ENCODE measurements around the gene DNAH1. TPM values are rescaled to one million over a fixed set of nuclear protein-coding genes. Genes with fewer than 3 reads are reported as not detected.

Gene DNAH1
- total RNA-seq, 4 donors from 2014 or later = 1.4 to 6.8 (median 2.0) TPM

DNA sequence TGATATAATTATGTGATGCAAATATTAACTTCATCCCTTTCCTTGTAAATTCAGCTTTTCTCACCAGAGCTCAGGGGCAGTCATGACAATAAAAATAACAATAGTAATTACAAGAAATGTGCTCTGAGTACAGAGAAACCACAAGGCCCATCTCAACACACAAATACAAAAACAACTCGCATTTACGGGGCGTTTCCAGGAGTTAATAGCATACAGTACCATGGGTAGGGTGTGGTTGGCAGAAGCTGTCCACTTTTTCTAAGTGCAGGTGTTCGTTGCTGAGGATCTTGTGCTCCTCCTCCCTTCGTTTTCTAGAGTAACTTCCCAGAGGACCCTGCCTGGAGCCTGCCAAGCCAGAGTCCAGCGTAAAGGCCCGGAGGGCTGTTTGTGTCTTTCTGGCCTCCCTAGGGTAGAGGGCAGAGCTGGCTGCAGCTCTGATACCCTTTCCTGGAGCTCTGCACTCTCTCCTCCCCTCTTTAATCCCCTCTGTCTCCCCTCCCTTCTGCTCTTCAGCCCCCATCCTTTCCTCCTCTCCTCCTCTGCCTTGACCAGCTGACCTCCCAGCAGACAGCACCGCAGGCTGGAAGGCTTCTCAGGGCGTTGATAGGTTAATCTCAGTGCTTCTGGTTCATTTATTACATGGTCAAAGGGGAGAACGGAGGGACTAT lies 117.3 kb downstream of the DNAH1 start:
- TF ChIP-seq, protein P1, sequence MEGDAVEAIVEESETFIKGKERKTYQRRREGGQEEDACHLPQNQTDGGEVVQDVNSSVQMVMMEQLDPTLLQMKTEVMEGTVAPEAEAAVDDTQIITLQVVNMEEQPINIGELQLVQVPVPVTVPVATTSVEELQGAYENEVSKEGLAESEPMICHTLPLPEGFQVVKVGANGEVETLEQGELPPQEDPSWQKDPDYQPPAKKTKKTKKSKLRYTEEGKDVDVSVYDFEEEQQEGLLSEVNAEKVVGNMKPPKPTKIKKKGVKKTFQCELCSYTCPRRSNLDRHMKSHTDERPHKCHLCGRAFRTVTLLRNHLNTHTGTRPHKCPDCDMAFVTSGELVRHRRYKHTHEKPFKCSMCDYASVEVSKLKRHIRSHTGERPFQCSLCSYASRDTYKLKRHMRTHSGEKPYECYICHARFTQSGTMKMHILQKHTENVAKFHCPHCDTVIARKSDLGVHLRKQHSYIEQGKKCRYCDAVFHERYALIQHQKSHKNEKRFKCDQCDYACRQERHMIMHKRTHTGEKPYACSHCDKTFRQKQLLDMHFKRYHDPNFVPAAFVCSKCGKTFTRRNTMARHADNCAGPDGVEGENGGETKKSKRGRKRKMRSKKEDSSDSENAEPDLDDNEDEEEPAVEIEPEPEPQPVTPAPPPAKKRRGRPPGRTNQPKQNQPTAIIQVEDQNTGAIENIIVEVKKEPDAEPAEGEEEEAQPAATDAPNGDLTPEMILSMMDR (IDR thresholded peaks at IDR 0.05 in 4 of 5, conservative IDR thresholded peaks at IDR 0.05 in 1 of 5) = no peak
- no peak for TF ChIP-seq POLR2A (IDR thresholded peaks at IDR 0.05)
- DNase-seq (peak in 1 of 2 donors; percentile 7), ATAC-seq (no peak)
- H3K27ac ChIP-seq = peak overlapping the region; percentile 36 to 69 (median 54)
- H3K27me3 ChIP-seq = no peaks in the 10 kb centered on the region
- intact Hi-C loops (cut with DNase I; ENCODE audit: low total_unique reads) = no loop called here
- H3K36me3 ChIP-seq = no peaks in the 10 kb centered on the region
- no peaks in the 10 kb centered on the region for H3K9me3 ChIP-seq
- peaks cover 11 to 17% of the 10 kb centered on the region in 2 donors for H3K4me1 ChIP-seq
- in situ Hi-C loops (cut with MboI; ENCODE audit: low sequenced_read_pairs in 4 of 4) = no loop called here
- no peak overlapping the region for H3K4me3 ChIP-seq

DNA sequence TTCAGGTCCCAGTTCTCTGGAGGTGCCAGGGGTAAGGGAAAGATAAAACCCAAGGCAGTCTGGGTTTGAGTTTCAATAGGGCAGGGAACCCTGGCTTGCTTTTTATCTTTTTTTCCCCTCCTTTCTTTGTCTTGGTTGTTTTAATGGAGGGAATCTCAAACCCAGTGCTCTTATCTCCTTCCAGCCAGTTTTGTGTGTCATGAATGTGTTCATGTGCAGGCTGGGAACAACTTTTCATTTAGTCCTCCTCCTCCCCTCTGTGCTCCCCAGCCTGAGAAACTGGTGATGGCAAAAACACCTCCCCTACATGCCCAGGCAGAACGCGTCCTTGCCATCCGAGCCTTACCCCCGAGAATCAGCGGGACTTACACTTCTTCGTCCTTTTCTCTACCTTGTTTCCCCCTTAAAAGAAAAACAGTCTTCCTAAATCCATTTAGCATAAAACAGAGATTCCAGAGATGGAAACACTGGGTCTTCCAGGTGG lies 117.9 kb downstream of the DNAH1 start:
- no peak for ATAC-seq
- TF ChIP-seq, protein P1 (IDR thresholded peaks at IDR 0.05 in 4 of 5, conservative IDR thresholded peaks at IDR 0.05 in 1 of 5) = no peak
- no peak for TF ChIP-seq POLR2A (IDR thresholded peaks at IDR 0.05)
- H3K27ac ChIP-seq = peak overlapping the region; percentile 36 to 69 (median 54)
- DNase-seq = no peak
- no peaks in the 10 kb centered on the region for H3K9me3 ChIP-seq
- H3K4me1 ChIP-seq = peaks cover 8 to 17% of the 10 kb centered on the region in 2 donors
- intact Hi-C loops (cut with DNase I; ENCODE audit: low total_unique reads) = no loop called here
- no peaks in the 10 kb centered on the region for H3K27me3 ChIP-seq
- no peak overlapping the region for H3K4me3 ChIP-seq
- in situ Hi-C loops (cut with MboI; ENCODE audit: low sequenced_read_pairs in 4 of 4) = no loop called here
- H3K36me3 ChIP-seq = no peaks in the 10 kb centered on the region

GRCh38 chr3:52434491-52435115 lies 118.5 kb downstream of the DNAH1 start:
- intact Hi-C loops (cut with DNase I; ENCODE audit: low total_unique reads) (no loop called here), in situ Hi-C loops (cut with MboI; ENCODE audit: low sequenced_read_pairs in 4 of 4) (no loop called here)
- DNase-seq (peak in 1 of 2 donors; percentile 12), ATAC-seq (no peak)
- H3K36me3 ChIP-seq = no peaks in the 10 kb centered on the region
- H3K9me3 ChIP-seq = no peaks in the 10 kb centered on the region
- peaks cover 8 to 17% of the 10 kb centered on the region in 2 donors for H3K4me1 ChIP-seq
- no peak overlapping the region for H3K4me3 ChIP-seq
- peak overlapping the region in 3 of 4 donors; percentile 45 to 69 (median 64) for H3K27ac ChIP-seq
- TF ChIP-seq, protein P1 (IDR thresholded peaks at IDR 0.05 in 4 of 5, conservative IDR thresholded peaks at IDR 0.05 in 1 of 5) = no peak
- no peak for TF ChIP-seq POLR2A (IDR thresholded peaks at IDR 0.05)
- H3K27me3 ChIP-seq = no peaks in the 10 kb centered on the region

- peak in 1 of 2 donors; percentile 10 for ATAC-seq
- Histone ChIP-seq H3K4me3 (no peak overlapping the region), H3K27ac (peak overlapping the region in 3 of 4 donors; percentile 4 to 64 (median 48)), H3K4me1 (peaks cover 8 to 17% of the 10 kb centered on the region in 2 donors), H3K36me3 (no peaks in the 10 kb centered on the region), H3K9me3 (no peaks in the 10 kb centered on the region), H3K27me3 (no peaks in the 10 kb centered on the region)
- no peak for DNase-seq
- no peak for TF ChIP-seq POLR2A (IDR thresholded peaks at IDR 0.05)
- TF ChIP-seq, protein P1 (IDR thresholded peaks at IDR 0.05 in 4 of 5, conservative IDR thresholded peaks at IDR 0.05 in 1 of 5) = no peak
- intact Hi-C loops (cut with DNase I; ENCODE audit: low total_unique reads) = no loop called here
- in situ Hi-C loops (cut with MboI; ENCODE audit: low sequenced_read_pairs in 4 of 4) = no loop called here
Observed at GRCh38 chr3:52435246-52436101, 119.4 kb downstream of the DNAH1 start.
